Mammary epithelial cell (primary cell): ENCODE measurements around the gene ACSF3.

Experiments used
- EZH2 ChIP-seq: IDR thresholded peaks from 2 replicates; pipeline ENCODE4 v1.6.1; 2012; ENCODE audit warnings: low read length, inconsistent platforms, borderline replicate concordance
- TF ChIP-seq, protein P1 (sequence below), 2 donors: IDR thresholded peaks in 1 of 2; conservative IDR thresholded peaks in 1 of 2; 2 replicates each; pipeline ENCODE4 v1.5.1; 2011 to 2012; ENCODE audit warnings: inconsistent platforms in 2 of 2, low read length in 2 of 2, mild to moderate bottlenecking in 2 of 2, control low read depth in 1 of 2, low read depth in 1 of 2; ENCODE audit not compliant: insufficient read depth in 1 of 2; ENCODE audit errors: extremely low read depth in 1 of 2

DNA sequence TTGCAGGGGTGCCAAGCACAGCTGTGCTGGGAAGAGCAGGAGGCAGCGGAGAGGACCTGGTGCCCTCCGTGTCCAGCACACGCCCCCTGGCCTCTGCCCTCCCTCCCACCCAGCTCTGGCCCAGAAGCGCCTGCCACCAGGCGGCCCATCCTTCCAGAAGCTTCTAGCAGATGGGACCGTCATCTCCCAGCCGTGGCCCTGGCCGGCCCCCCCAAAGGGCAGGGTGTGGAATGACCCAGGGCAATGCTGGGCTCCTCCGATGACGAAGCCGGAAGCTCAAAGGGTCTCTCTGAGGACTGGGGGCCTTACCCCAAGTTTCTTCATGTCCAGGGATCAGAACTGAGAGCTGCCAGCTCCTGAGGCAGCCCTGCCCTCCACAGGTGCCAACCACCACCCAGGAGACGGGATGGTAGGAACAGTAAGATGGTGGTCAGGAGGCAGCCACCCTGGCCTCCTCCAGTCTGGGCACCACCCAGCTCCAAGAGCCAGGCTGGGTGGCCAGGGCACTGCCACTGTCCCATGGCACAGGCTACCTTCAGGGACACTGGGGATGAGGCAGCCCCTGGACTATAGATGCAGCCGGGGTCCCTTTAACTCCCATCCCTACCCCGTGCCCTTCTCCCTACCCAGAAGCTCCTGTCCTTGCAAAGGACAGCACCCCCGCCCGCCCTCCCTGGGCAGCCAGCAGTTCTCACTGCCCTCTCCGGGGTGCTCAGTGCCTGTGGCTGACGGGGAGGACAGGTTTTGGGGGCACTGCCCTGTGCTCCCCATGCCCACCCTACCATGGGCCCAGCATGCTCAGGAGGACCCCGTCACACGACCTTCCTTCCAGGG is 71.4 kb downstream of the ACSF3 start:
- TF ChIP-seq, protein P1, sequence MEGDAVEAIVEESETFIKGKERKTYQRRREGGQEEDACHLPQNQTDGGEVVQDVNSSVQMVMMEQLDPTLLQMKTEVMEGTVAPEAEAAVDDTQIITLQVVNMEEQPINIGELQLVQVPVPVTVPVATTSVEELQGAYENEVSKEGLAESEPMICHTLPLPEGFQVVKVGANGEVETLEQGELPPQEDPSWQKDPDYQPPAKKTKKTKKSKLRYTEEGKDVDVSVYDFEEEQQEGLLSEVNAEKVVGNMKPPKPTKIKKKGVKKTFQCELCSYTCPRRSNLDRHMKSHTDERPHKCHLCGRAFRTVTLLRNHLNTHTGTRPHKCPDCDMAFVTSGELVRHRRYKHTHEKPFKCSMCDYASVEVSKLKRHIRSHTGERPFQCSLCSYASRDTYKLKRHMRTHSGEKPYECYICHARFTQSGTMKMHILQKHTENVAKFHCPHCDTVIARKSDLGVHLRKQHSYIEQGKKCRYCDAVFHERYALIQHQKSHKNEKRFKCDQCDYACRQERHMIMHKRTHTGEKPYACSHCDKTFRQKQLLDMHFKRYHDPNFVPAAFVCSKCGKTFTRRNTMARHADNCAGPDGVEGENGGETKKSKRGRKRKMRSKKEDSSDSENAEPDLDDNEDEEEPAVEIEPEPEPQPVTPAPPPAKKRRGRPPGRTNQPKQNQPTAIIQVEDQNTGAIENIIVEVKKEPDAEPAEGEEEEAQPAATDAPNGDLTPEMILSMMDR (conservative IDR thresholded peaks at IDR 0.05 in 1 of 2, IDR thresholded peaks at IDR 0.05 in 1 of 2; ENCODE audit: extremely low read depth in 1 of 2, insufficient read depth in 1 of 2, low read depth in 1 of 2, low read length in 2 of 2): no peak
- no peak for TF ChIP-seq EZH2
